ENCODE results near the gene MTTP. TPM values are rescaled to one million over a fixed set of nuclear protein-coding genes. Genes with fewer than 3 reads are reported as not detected.

The MTTP gene
- total RNA-seq, 5 donors from 2014 or later (not counting 1 experiment from before 2014, with no cell fraction given) = 0.19 to 0.75 (median 0.37) TPM; not detected in 1

DNA sequence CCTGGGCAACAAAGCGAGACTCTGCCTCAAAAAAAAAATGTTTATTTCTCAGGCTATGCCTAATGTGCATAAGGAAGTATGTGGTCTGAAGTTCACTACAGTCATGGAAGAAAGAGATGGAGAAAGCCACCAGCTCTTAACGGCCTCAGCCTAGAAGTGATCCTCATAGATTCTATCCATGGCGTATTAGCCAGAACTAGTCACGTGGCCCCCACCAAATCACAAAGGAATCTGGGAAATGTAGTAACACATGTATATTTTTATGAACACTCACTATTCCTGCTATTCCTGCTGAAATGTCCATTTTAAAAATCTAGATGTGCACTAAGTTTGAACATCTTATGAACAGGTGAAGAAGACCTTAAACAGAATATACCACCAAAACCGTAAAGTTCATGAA, 33.8 kb downstream of the MTTP start:
- Mint-ChIP-seq H3K4me3 (no peak overlapping the region), H3K36me3 (no peaks in the 10 kb centered on the region), H3K27me3 (peaks cover 19 to 42% of the 10 kb centered on the region in 2 donors), H3K9me3 (no peaks in the 10 kb centered on the region), H3K4me1 (no peaks in the 10 kb centered on the region), H3K27ac (no peak overlapping the region)
- no peaks in the 10 kb centered on the region for H3K9me3 ChIP-seq
- POLR2A ChIA-PET = no interaction called here
- H3K4me1 ChIP-seq (ENCODE audit: control insufficient read depth in 1 of 2, extremely low read depth in 1 of 2, insufficient read depth in 2 of 2, low read length in 2 of 2) = no peaks in the 10 kb centered on the region
- H3K36me3 ChIP-seq (ENCODE audit: control insufficient read depth in 2 of 2, extremely low read depth in 1 of 2, insufficient read depth in 1 of 2, low read length in 1 of 2) = no peaks in the 10 kb centered on the region
- no peak for ATAC-seq (replicated peaks in 1 of 4)
- no peak for DNase-seq
- no peak overlapping the region for H3K27ac ChIP-seq (ENCODE audit: low read length)
- WGBS (ENCODE audit: insufficient coverage) = 100% methylated on average over 2 of the region's 5 CpGs
- peaks cover 0 to 2% of the 10 kb centered on the region in 2 experiments for H3K27me3 ChIP-seq (replicated peaks in 1 of 2; ENCODE audit: control insufficient read depth in 2 of 2, extremely low read depth in 1 of 2, insufficient read depth in 2 of 2, low read length in 1 of 2)
- no peak overlapping the region for H3K4me3 ChIP-seq (ENCODE audit: control insufficient read depth in 1 of 2, extremely low read depth in 1 of 2, low read length in 1 of 2)
- CTCF ChIA-PET = no interaction called here

DNA sequence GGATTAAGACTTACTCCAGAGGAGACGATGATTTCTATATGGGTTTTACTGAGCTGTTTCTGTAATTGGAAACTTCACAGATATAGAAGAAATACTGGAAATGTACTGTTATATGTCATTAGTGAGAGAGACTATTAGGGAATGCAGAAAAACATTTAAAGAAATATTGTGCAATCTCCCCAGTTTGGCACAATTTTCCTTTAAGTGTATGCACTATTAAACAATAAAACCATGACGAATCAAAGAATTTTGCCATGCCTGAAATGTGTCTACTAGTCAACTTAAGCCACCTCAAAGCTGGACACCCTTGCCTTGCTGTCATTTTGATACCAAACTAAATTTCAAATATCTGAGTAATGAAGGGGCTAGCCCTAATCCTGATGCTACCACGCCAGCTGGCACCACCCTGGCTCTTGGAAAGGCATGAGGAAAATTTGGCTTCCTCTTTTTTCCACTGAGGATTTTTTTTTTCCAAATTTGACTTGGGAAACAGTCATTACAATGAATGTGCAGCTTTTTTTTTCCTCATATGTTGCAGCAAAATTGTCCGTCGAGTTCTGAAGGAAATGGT, 36.1 kb downstream of the MTTP start:
- H3K36me3 ChIP-seq (ENCODE audit: control insufficient read depth in 2 of 2, extremely low read depth in 1 of 2, insufficient read depth in 1 of 2, low read length in 1 of 2) = no peaks in the 10 kb centered on the region
- H3K4me3 ChIP-seq (ENCODE audit: control insufficient read depth in 1 of 2, extremely low read depth in 1 of 2, low read length in 1 of 2) = no peak overlapping the region
- Mint-ChIP-seq H3K4me1 (no peaks in the 10 kb centered on the region), H3K36me3 (no peaks in the 10 kb centered on the region), H3K27me3 (peaks cover 17 to 28% of the 10 kb centered on the region in 2 donors), H3K4me3 (no peak overlapping the region), H3K9me3 (no peaks in the 10 kb centered on the region), H3K27ac (no peak overlapping the region)
- CTCF ChIA-PET = interaction anchor here in 1 of 2 donors (0.5 kb wide), 1 partner anchor 34 kb away, joined by 6 read pairs; no protein-coding TSS in a partner anchor
- POLR2A ChIA-PET = no interaction called here
- DNase-seq (no peak), ATAC-seq (replicated peaks in 1 of 4) (no peak)
- no peak overlapping the region for H3K27ac ChIP-seq (ENCODE audit: low read length)
- peaks cover 0 to 2% of the 10 kb centered on the region in 2 experiments for H3K27me3 ChIP-seq (replicated peaks in 1 of 2; ENCODE audit: control insufficient read depth in 2 of 2, extremely low read depth in 1 of 2, insufficient read depth in 2 of 2, low read length in 1 of 2)
- no peaks in the 10 kb centered on the region for H3K9me3 ChIP-seq
- H3K4me1 ChIP-seq (ENCODE audit: control insufficient read depth in 1 of 2, extremely low read depth in 1 of 2, insufficient read depth in 2 of 2, low read length in 2 of 2) = no peaks in the 10 kb centered on the region
- WGBS (ENCODE audit: insufficient coverage) = 92% methylated on average over 3 of the region's 5 CpGs

DNA sequence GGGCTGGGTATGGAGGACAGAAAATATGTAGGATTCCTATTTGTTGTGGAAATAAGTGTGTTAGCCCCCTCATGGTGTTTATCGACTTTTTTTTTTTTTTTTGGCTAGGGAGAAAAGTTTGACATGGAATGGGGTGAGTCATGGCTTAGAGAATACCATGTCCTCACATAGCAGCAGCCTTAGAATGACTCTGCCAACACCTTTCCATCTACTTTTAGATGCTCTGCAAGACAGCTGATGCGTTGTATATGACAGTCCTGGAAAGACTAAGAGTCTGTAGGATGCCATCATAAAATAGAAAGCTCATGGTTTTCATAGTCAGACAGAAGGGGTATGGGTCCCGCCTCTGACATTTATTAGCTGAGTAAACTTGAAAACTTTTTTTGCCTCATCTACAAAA, 37.7 kb downstream of the MTTP start:
- Histone ChIP-seq H3K27ac (ENCODE audit: low read length) (no peak overlapping the region), H3K27me3 (replicated peaks in 1 of 2; ENCODE audit: control insufficient read depth in 2 of 2, extremely low read depth in 1 of 2, insufficient read depth in 2 of 2, low read length in 1 of 2) (peaks cover 2 to 4% of the 10 kb centered on the region in 2 experiments), H3K9me3 (no peaks in the 10 kb centered on the region), H3K4me1 (ENCODE audit: control insufficient read depth in 1 of 2, extremely low read depth in 1 of 2, insufficient read depth in 2 of 2, low read length in 2 of 2) (no peaks in the 10 kb centered on the region), H3K4me3 (ENCODE audit: control insufficient read depth in 1 of 2, extremely low read depth in 1 of 2, low read length in 1 of 2) (no peak overlapping the region), H3K36me3 (ENCODE audit: control insufficient read depth in 2 of 2, extremely low read depth in 1 of 2, insufficient read depth in 1 of 2, low read length in 1 of 2) (no peaks in the 10 kb centered on the region)
- ATAC-seq (replicated peaks in 1 of 4) (no peak), DNase-seq (no peak)
- Mint-ChIP-seq H3K4me3 (no peak overlapping the region), H3K36me3 (no peaks in the 10 kb centered on the region), H3K4me1 (no peaks in the 10 kb centered on the region), H3K9me3 (no peaks in the 10 kb centered on the region), H3K27ac (no peak overlapping the region), H3K27me3 (peaks cover 17 to 32% of the 10 kb centered on the region in 2 donors)
- CTCF ChIA-PET = no interaction called here
- WGBS (ENCODE audit: insufficient coverage) = 80% methylated on average over 1 of the region's 3 CpGs
- POLR2A ChIA-PET = interaction anchor here in 1 of 2 donors (0.6 kb wide), 1 partner anchor 212 kb away, joined by 3 read pairs; no protein-coding TSS in a partner anchor

DNA sequence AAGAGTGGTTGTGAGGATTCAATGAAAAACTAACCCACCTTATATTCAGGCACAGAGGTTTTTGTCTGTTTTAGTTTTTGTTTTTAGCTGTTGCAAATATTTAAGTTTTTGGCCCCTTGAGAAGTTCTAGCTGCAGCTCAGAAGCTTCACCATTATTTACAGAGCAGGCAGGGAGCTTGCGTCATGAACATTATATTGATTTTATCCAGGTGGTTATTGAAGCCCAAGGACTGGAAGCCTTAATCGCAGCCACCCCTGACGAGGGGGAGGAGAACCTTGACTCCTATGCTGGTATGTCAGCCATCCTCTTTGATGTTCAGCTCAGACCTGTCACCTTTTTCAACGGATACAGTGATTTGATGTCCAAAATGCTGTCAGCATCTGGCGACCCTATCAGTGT, 38.1 kb downstream of the MTTP start:
- Histone ChIP-seq H3K4me3 (ENCODE audit: control insufficient read depth in 1 of 2, extremely low read depth in 1 of 2, low read length in 1 of 2) (no peak overlapping the region), H3K4me1 (ENCODE audit: control insufficient read depth in 1 of 2, extremely low read depth in 1 of 2, insufficient read depth in 2 of 2, low read length in 2 of 2) (no peaks in the 10 kb centered on the region), H3K36me3 (ENCODE audit: control insufficient read depth in 2 of 2, extremely low read depth in 1 of 2, insufficient read depth in 1 of 2, low read length in 1 of 2) (no peaks in the 10 kb centered on the region), H3K27me3 (replicated peaks in 1 of 2; ENCODE audit: control insufficient read depth in 2 of 2, extremely low read depth in 1 of 2, insufficient read depth in 2 of 2, low read length in 1 of 2) (peaks cover 2 to 4% of the 10 kb centered on the region in 2 experiments), H3K27ac (ENCODE audit: low read length) (no peak overlapping the region), H3K9me3 (no peaks in the 10 kb centered on the region)
- Mint-ChIP-seq H3K27me3 (peaks cover 15 to 33% of the 10 kb centered on the region in 2 donors), H3K36me3 (no peaks in the 10 kb centered on the region), H3K4me1 (no peaks in the 10 kb centered on the region), H3K4me3 (no peak overlapping the region), H3K27ac (no peak overlapping the region), H3K9me3 (no peaks in the 10 kb centered on the region)
- WGBS (ENCODE audit: insufficient coverage) = 69% methylated on average over 3 of the region's 5 CpGs
- no peak for DNase-seq
- no peak for ATAC-seq (replicated peaks in 1 of 4)
- CTCF ChIA-PET = no interaction called here
- POLR2A ChIA-PET = interaction anchor here (0.6 kb wide), 2 partner anchors 25 to 212 kb away, joined by 3 read pairs; no protein-coding TSS in a partner anchor

DNA sequence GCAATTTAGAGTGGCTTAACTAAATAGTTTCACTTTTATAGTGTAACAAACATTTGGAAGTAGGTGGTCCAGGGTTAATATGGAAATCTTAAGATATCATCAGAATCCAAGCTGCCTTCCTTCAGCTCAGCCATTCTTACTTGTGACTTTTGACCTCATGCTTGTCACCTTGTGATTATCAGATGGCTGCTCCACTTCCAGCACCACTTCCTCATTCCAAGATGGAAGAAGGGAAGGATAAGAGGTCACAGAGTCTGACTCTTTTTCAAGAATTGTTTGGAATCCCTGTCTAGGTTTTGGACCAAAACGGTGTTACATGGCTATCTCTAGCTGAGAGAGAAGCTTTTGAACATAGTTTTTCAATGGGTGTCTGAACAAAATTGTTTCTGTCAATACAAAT, 39.9 kb downstream of the MTTP start:
- H3K36me3 Mint-ChIP-seq = no peaks in the 10 kb centered on the region
- no peaks in the 10 kb centered on the region for H3K36me3 ChIP-seq (ENCODE audit: control insufficient read depth in 2 of 2, extremely low read depth in 1 of 2, insufficient read depth in 1 of 2, low read length in 1 of 2)
- no peak overlapping the region for H3K4me3 ChIP-seq (ENCODE audit: control insufficient read depth in 1 of 2, extremely low read depth in 1 of 2, low read length in 1 of 2)
- no CpG with 5 or more reads among the region's 1 CpG for WGBS (ENCODE audit: insufficient coverage)
- peaks cover 2 to 4% of the 10 kb centered on the region in 2 experiments for H3K27me3 ChIP-seq (replicated peaks in 1 of 2; ENCODE audit: control insufficient read depth in 2 of 2, extremely low read depth in 1 of 2, insufficient read depth in 2 of 2, low read length in 1 of 2)
- H3K27me3 Mint-ChIP-seq = peaks cover 12 to 26% of the 10 kb centered on the region in 2 donors
- no peaks in the 10 kb centered on the region for H3K4me1 Mint-ChIP-seq
- H3K4me3 Mint-ChIP-seq = no peak overlapping the region
- ChIA-PET CTCF (interaction anchor here in 1 of 2 donors (0.6 kb wide), 1 partner anchor 14 kb away, joined by 8 read pairs; no protein-coding TSS in a partner anchor), POLR2A (interaction anchor here (0.7 kb wide), 2 partner anchors 31 to 1368 kb away, joined by 3 read pairs; no protein-coding TSS in a partner anchor)
- H3K9me3 Mint-ChIP-seq = no peaks in the 10 kb centered on the region
- no peak for DNase-seq
- H3K9me3 ChIP-seq = no peaks in the 10 kb centered on the region
- H3K4me1 ChIP-seq (ENCODE audit: control insufficient read depth in 1 of 2, extremely low read depth in 1 of 2, insufficient read depth in 2 of 2, low read length in 2 of 2) = no peaks in the 10 kb centered on the region
- ATAC-seq (replicated peaks in 1 of 4) = no peak
- H3K27ac Mint-ChIP-seq = no peak overlapping the region
- no peak overlapping the region for H3K27ac ChIP-seq (ENCODE audit: low read length)

DNA sequence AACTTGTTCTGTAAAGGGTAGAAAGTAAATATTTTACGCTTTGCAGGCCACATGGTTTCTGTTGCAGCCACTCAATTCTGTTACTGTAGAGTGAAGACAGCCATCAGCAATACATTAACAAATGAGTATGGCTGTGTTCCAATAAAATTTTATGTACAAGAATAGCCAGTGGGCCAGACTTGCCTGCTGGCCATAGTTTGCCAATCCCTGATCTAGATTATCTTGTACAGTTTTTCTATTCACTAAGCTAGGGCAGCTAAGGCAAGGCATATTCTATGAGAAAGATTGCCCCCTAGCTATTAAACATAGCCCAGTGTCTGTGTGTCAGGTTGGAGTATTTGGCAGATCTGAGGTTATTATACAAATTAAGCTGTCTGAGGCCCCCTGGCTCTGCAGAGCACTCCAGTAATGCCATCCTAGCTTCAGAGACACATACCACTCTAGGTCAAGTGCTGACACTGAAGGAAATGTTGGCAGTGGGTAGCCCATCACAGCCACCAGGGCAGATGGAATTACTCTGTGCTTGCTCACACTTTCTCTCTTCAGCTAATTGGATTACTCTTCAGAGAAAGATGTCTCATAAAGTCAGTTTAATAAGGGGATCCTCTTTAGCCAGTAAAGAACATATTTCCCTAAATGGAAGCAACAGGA, 40.7 kb downstream of the MTTP start:
- Histone ChIP-seq H3K27ac (ENCODE audit: low read length) (no peak overlapping the region), H3K4me3 (ENCODE audit: control insufficient read depth in 1 of 2, extremely low read depth in 1 of 2, low read length in 1 of 2) (no peak overlapping the region), H3K4me1 (ENCODE audit: control insufficient read depth in 1 of 2, extremely low read depth in 1 of 2, insufficient read depth in 2 of 2, low read length in 2 of 2) (no peaks in the 10 kb centered on the region), H3K36me3 (ENCODE audit: control insufficient read depth in 2 of 2, extremely low read depth in 1 of 2, insufficient read depth in 1 of 2, low read length in 1 of 2) (no peaks in the 10 kb centered on the region), H3K27me3 (replicated peaks in 1 of 2; ENCODE audit: control insufficient read depth in 2 of 2, extremely low read depth in 1 of 2, insufficient read depth in 2 of 2, low read length in 1 of 2) (peaks cover 2 to 4% of the 10 kb centered on the region in 2 experiments), H3K9me3 (no peaks in the 10 kb centered on the region)
- Mint-ChIP-seq H3K9me3 (no peaks in the 10 kb centered on the region), H3K4me1 (no peaks in the 10 kb centered on the region), H3K27me3 (peaks cover 5 to 24% of the 10 kb centered on the region in 2 donors), H3K4me3 (no peak overlapping the region), H3K27ac (no peak overlapping the region), H3K36me3 (no peaks in the 10 kb centered on the region)
- POLR2A ChIA-PET = interaction anchor here in 1 of 2 donors (0.7 kb wide), 1 partner anchor 1369 kb away, joined by 3 read pairs; no protein-coding TSS in a partner anchor
- no peak for DNase-seq
- no peak for ATAC-seq (replicated peaks in 1 of 4)
- WGBS (ENCODE audit: insufficient coverage) = no CpG with 5 or more reads among the region's 1 CpG
- CTCF ChIA-PET = no interaction called here

Measured in T-cell (primary cell).